SU-DHL-6 (cell line): ENCODE data around the gene ACBD3.

Experiments used
- H2AFZ ChIP-seq: fragments of 200-600 bp; sonication (generic); 2 replicates; pipeline ENCODE4 v1.6.1; 2014; ENCODE audit warnings: low read depth, mild to moderate bottlenecking, moderate library complexity, mixed read lengths, antibody characterized with exemption, low read length; ENCODE audit not compliant: severe bottlenecking
- H3F3A ChIP-seq: fragments of 200-600 bp; shearing (Covaris generic); 2 replicates; pipeline ENCODE4 v1.6.0; 2016; ENCODE audit warnings: antibody characterized with exemption, mild to moderate bottlenecking; ENCODE audit not compliant: insufficient read depth
- H3K27ac ChIP-seq: fragments of 200-600 bp; sonication (generic); 2 replicates; pipeline ENCODE4 v1.5.1; 2016; ENCODE audit warnings: low read depth, mild to moderate bottlenecking, low read length, moderate library complexity, mixed read lengths
- H3K27me3 ChIP-seq: fragments of 200-600 bp; sonication (generic), shearing (Covaris generic); 2 replicates; pipeline ENCODE4 v1.6.0; 2014; ENCODE audit warnings: mild to moderate bottlenecking, low read length
- H3K36me3 ChIP-seq: fragments of 200-600 bp; sonication (generic); 2 replicates; pipeline ENCODE4 v1.6.1; 2014; ENCODE audit warnings: mild to moderate bottlenecking, low read length, mixed read lengths
- H3K4me2 ChIP-seq: fragments of 300-600, 200-600 bp; shearing (Covaris generic), sonication (generic); 2 replicates; pipeline ENCODE4 v1.6.0; 2014; ENCODE audit warnings: low read length, low read depth, mild to moderate bottlenecking; ENCODE audit not compliant: poor library complexity, severe bottlenecking
- H3K4me3 ChIP-seq: fragments of 200-600 bp; sonication (generic); 2 replicates; pipeline ENCODE4 v1.5.1; 2014; ENCODE audit warnings: antibody characterized with exemption, low read length, mild to moderate bottlenecking, mixed read lengths; ENCODE audit not compliant: insufficient read depth, poor library complexity, severe bottlenecking
- H3K79me2 ChIP-seq: fragments of 200-600 bp; sonication (generic); 2 replicates; pipeline ENCODE4 v1.6.1; 2014; ENCODE audit warnings: mild to moderate bottlenecking, low read length, moderate library complexity; ENCODE audit not compliant: insufficient read depth
- H3K9ac ChIP-seq: fragments of 200-600 bp; sonication (generic); 2 replicates; pipeline ENCODE4 v1.7.0; 2014; ENCODE audit warnings: mild to moderate bottlenecking, low read length
- H3K9me2 ChIP-seq: fragments of 200-600 bp; sonication (generic); replicated peaks from 2 replicates; pipeline ENCODE4 v1.6.1; 2014; ENCODE audit warnings: low read length; ENCODE audit not compliant: insufficient read depth
- H3K9me3 ChIP-seq: fragments of 200-600 bp; sonication (generic); 2 replicates; pipeline ENCODE4 v1.6.1; 2014; ENCODE audit warnings: low read length, mixed read lengths; ENCODE audit not compliant: insufficient read depth
- H4K20me1 ChIP-seq: fragments of 200-600 bp; sonication (generic); 2 replicates; pipeline ENCODE4 v1.6.1; 2014; ENCODE audit warnings: low read depth, mild to moderate bottlenecking, antibody characterized with exemption, low read length, moderate library complexity, mixed read lengths
- EZH2phosphoT487 ChIP-seq: fragments of 200-600 bp; sonication (generic), shearing (Covaris generic); conservative IDR thresholded peaks from 2 replicates; pipeline ENCODE4 v1.6.1; 2018; ENCODE audit warnings: mild to moderate bottlenecking, antibody characterized with exemption, low read length, moderate library complexity, mixed read lengths
- TF ChIP-seq, protein P1 (sequence below): fragments of 200-600 bp; sonication (generic); IDR thresholded peaks from one replicate; pipeline ENCODE4 v1.5.1; 2017; ENCODE audit warnings: antibody characterized with exemption, mild to moderate bottlenecking, low read length, moderate library complexity; ENCODE audit not compliant: insufficient read depth, poor library complexity, severe bottlenecking

ACBD3 gene

DNA sequence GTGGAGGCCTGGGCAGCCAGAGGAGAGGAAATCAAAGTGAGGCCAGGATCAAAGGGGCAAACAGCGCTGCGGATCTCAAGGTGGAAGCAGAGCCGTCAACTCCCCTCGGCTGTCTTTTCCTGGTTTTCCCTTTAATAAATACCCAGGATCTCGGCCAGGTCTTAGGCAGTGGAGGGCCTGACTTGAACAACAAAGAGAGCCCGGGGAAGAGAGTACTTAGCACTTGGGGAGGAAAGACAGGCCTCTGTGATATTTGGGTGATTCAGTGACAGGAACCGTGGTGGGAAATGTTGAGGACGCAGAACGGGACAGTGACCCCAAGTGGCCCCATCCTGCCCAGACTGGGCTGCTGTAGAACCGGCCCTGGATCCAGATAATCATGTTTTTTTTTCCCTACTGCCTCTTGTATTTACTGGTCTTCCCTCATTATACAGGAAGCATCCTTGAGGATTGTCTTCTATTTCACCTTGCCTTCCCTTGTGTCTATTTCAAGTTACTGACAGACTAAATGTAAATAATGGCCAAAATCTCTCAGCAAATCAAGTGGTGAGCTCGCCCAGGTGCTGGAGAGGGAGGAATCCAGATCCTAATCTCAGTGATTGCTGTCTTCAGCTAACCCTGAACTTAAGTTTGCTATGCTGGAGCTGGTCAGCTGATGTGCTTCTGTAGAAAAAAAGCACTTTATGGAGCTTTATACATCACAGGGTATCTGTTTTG lies 34.1 kb upstream of the ACBD3 start:
- no peaks in the 10 kb centered on the region for H3K27me3 ChIP-seq
- H3K9me3 ChIP-seq: no peaks in the 10 kb centered on the region
- no peak for TF ChIP-seq EZH2phosphoT487
- TF ChIP-seq, protein P1, sequence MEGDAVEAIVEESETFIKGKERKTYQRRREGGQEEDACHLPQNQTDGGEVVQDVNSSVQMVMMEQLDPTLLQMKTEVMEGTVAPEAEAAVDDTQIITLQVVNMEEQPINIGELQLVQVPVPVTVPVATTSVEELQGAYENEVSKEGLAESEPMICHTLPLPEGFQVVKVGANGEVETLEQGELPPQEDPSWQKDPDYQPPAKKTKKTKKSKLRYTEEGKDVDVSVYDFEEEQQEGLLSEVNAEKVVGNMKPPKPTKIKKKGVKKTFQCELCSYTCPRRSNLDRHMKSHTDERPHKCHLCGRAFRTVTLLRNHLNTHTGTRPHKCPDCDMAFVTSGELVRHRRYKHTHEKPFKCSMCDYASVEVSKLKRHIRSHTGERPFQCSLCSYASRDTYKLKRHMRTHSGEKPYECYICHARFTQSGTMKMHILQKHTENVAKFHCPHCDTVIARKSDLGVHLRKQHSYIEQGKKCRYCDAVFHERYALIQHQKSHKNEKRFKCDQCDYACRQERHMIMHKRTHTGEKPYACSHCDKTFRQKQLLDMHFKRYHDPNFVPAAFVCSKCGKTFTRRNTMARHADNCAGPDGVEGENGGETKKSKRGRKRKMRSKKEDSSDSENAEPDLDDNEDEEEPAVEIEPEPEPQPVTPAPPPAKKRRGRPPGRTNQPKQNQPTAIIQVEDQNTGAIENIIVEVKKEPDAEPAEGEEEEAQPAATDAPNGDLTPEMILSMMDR: no peak
- H3K27ac ChIP-seq: no peak overlapping the region
- H2AFZ ChIP-seq: no peak overlapping the region
- no peaks in the 10 kb centered on the region for H4K20me1 ChIP-seq
- H3K4me2 ChIP-seq: no peak overlapping the region
- no peak overlapping the region for H3K9ac ChIP-seq
- no peaks in the 10 kb centered on the region for H3K9me2 ChIP-seq
- no peaks in the 10 kb centered on the region for H3K36me3 ChIP-seq
- H3K4me3 ChIP-seq: no peak overlapping the region
- H3F3A ChIP-seq: peaks cover 7% of the 10 kb centered on the region
- no peaks in the 10 kb centered on the region for H3K79me2 ChIP-seq

DNA sequence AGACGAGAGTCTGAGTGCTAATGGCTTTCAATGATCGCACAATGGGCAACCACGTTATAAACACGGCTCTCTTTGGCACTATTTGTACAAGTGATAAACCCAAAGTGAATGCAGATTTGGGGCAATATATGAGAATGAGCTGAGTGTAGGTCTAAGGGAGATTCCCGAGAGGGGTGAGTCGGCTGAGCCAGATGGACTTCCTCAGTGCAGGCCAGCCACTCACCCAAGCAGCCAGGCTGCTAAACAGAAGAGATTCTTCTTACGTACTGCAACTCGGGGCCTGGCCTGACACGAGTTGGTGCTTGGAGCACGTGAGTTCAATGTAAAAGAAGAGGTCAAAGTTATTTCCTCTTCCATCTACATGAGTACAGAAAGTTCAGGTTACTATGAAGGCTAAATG lies 30.7 kb upstream of the ACBD3 start:
- Histone ChIP-seq H2AFZ (no peak overlapping the region), H3K79me2 (no peaks in the 10 kb centered on the region), H3K4me3 (no peak overlapping the region), H3K27ac (no peak overlapping the region), H3F3A (0 out of 2 replicates have a peak, but pooled peaks cover 3% of the 10 kb centered on the region), H3K27me3 (no peaks in the 10 kb centered on the region), H3K4me2 (no peak overlapping the region), H3K9me2 (no peaks in the 10 kb centered on the region), H4K20me1 (no peaks in the 10 kb centered on the region), H3K9me3 (no peaks in the 10 kb centered on the region), H3K36me3 (no peaks in the 10 kb centered on the region), H3K9ac (no peak overlapping the region)
- TF ChIP-seq, protein P1: no peak
- no peak for TF ChIP-seq EZH2phosphoT487

DNA sequence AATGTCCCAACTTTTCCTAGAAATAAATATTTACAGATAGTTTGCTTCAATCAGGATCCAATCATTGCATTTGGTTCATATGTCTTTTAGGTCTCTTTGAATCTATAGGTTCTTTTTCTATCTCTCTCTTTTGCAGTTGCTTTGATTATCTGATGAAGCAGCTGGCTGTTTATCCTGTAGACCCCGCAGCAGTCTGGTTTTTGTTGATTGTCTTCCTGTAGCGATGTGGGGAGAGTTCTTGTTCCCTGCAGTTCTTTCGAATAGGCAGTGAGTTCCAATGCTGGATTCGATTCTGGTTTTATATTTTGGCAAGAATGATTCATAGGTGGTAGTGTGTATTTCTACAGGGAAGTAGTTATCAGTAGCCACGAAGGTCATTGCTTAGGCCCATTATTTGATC lies 29.5 kb upstream of the ACBD3 start:
- Histone ChIP-seq H3K4me2 (no peak overlapping the region), H3K9me3 (no peaks in the 10 kb centered on the region), H3F3A (0 out of 2 replicates have a peak, but pooled peaks cover 3% of the 10 kb centered on the region), H3K79me2 (no peaks in the 10 kb centered on the region), H2AFZ (no peak overlapping the region), H3K4me3 (no peak overlapping the region), H3K27ac (no peak overlapping the region), H4K20me1 (no peaks in the 10 kb centered on the region), H3K9ac (no peak overlapping the region), H3K36me3 (no peaks in the 10 kb centered on the region), H3K9me2 (no peaks in the 10 kb centered on the region), H3K27me3 (no peaks in the 10 kb centered on the region)
- TF ChIP-seq, protein P1: no peak
- TF ChIP-seq EZH2phosphoT487: no peak
